Erythroblast (primary cell): ENCODE measurements around the gene SDF2L1.

Experiments
- GATA1 ChIP-seq: IDR thresholded peaks from 2 replicates; pipeline ENCODE4 v1.6.1; 2011; ENCODE audit warnings: low read depth, mild to moderate bottlenecking, control low read depth, low read length, moderate library complexity
- POLR2A ChIP-seq: IDR thresholded peaks from 2 replicates; pipeline ENCODE4 v1.6.1; 2011; ENCODE audit warnings: mild to moderate bottlenecking, low read length

DNA sequence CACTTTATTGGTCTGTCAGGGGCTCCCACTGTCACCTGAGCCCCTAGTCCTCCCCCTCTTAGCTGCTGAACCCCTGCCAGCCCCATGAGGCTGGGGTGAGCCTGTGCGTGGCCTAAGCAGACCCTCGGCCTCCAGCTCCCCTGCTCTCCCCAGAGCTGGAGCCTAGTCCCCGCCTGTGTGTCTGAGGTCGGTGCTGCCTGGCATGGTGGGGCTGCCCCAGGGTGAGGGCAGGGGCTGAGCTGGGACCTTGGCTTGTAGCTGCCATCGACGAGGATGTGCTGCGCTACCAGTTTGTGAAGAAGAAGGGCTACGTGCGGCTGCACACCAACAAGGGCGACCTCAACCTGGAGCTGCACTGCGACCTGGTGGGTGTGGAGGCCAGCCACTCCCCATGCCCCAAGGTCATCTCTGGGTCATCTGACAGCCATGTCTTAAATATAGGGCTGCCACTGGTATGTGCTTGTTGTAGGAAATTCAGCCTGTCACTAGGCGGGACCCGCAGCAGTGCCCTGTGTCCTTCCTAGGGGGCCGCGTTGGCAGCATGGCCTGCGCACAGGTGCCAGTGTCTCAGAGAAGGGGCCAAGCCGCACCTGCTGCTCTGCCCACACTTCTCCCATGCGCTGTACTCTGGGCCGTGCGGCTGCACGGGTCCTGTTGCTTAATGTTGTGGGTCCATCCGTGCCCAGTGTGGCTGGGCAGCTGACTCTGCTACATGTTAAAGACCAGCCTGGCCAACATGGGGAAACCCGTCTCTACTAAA is 44.7 kb downstream of the SDF2L1 start:
- TF ChIP-seq POLR2A (no peak), GATA1 (no peak)
